Naive thymus-derived CD4-positive, alpha-beta T cell (primary cell): ENCODE data around the gene AKAP5. TPM values are rescaled to one million over a fixed set of nuclear protein-coding genes. Genes with fewer than 3 reads are reported as not detected.

Experiments used
- ATAC-seq: fragments of 150-1000 bp; cut with Tn5 transposase; 2 replicates; pipeline ENCODE4 v1.10.0; 2021; ENCODE audit warnings: mild to moderate bottlenecking, moderate library complexity
- CTCF ChIA-PET: fragments of 350-600 bp; sonication (Branson Sonifier 250); formaldehyde crosslinking; loops from one replicate; lab custom pipeline; 2021; ENCODE audit warnings: antibody characterized with exemption; lab: Charles Lee
- POLR2A ChIA-PET: fragments of 350-600 bp; sonication (Branson Sonifier 250); formaldehyde crosslinking; loops from one replicate; lab custom pipeline; 2021; ENCODE audit warnings: antibody characterized with exemption, inconsistent platforms; lab: Charles Lee
- DNase-seq, 9 donors: peaks; one replicate each; pipeline versions ENCODE4 v3.0.0 to v3.0.0-alpha.2; 2020 to 2022; ENCODE audit warnings: mixed read lengths in 1 of 9
- H3K27ac ChIP-seq: one replicate; pipeline ENCODE4 v1.7.0; 2013; ENCODE audit warnings: mild to moderate bottlenecking, low read depth, low read length, moderate library complexity
- H3K27me3 ChIP-seq, 2 donors: one replicate each; pipeline ENCODE4 v1.7.0; 2013; ENCODE audit warnings: low read length in 2 of 2, mild to moderate bottlenecking in 2 of 2, moderate library complexity in 2 of 2; ENCODE audit not compliant: control insufficient read depth in 2 of 2, insufficient read depth in 2 of 2
- H3K36me3 ChIP-seq, 3 experiments: 1 replicate in 2 of 3; 2 replicates in 1 of 3; pipeline ENCODE4 v1.7.0; 2013; ENCODE audit warnings: low read length in 3 of 3, mild to moderate bottlenecking in 3 of 3, moderate library complexity in 1 of 3; ENCODE audit not compliant: insufficient read depth in 3 of 3, control insufficient read depth in 2 of 3
- H3K4me1 ChIP-seq, 2 donors: one replicate each; pipeline ENCODE4 v1.7.0; 2013; ENCODE audit warnings: low read length in 2 of 2, mild to moderate bottlenecking in 2 of 2, moderate library complexity in 1 of 2; ENCODE audit not compliant: control insufficient read depth in 2 of 2, insufficient read depth in 2 of 2
- H3K4me3 ChIP-seq: 2 replicates; pipeline ENCODE4 v1.7.0; 2013; ENCODE audit warnings: mild to moderate bottlenecking, low read length
- H3K9me3 ChIP-seq, 3 experiments: 1 replicate in 2 of 3; 2 replicates in 1 of 3; pipeline ENCODE4 v1.7.0; 2013; ENCODE audit warnings: low read length in 3 of 3; ENCODE audit not compliant: control insufficient read depth in 2 of 3
- H3K27ac Mint-ChIP-seq, 9 donors: one replicate each; pipeline ENCODE4 v1.8.0; 2020 to 2022; ENCODE audit warnings: mixed read lengths in 9 of 9, mild to moderate bottlenecking in 8 of 9, moderate library complexity in 5 of 9, inconsistent platforms in 2 of 9
- H3K27me3 Mint-ChIP-seq, 5 donors: one replicate each; pipeline ENCODE4 v1.8.0; 2021 to 2022; ENCODE audit warnings: mixed read lengths in 5 of 5, mild to moderate bottlenecking in 1 of 5
- H3K36me3 Mint-ChIP-seq, 5 donors: one replicate each; pipeline ENCODE4 v1.8.0; 2020 to 2022; ENCODE audit warnings: mixed read lengths in 5 of 5, mild to moderate bottlenecking in 3 of 5, inconsistent platforms in 1 of 5
- H3K4me1 Mint-ChIP-seq, 7 donors: one replicate each; pipeline ENCODE4 v1.8.0; 2020 to 2022; ENCODE audit warnings: mixed read lengths in 7 of 7, mild to moderate bottlenecking in 3 of 7, inconsistent platforms in 1 of 7
- H3K4me3 Mint-ChIP-seq, 10 donors: one replicate each; pipeline ENCODE4 v1.8.0; 2020 to 2022; ENCODE audit warnings: mild to moderate bottlenecking in 10 of 10, mixed read lengths in 10 of 10, moderate library complexity in 6 of 10, inconsistent platforms in 2 of 10
- H3K9me3 Mint-ChIP-seq, 11 donors: one replicate each; pipeline ENCODE4 v1.8.0; 2020 to 2022; ENCODE audit warnings: mixed read lengths in 11 of 11, mild to moderate bottlenecking in 4 of 11, inconsistent platforms in 1 of 11, moderate library complexity in 1 of 11
- intact Hi-C, 2 donors: fragments of 100-400 bp; cut with micrococcal nuclease; formaldehyde crosslinking; loops; one replicate each; pipeline ENCODE4 v1.15.1; 2023
- polyA plus RNA-seq, 2 donors: library from polyadenylated mRNA; unstranded; fragments of 300-500 nt; fragmentation: Illumina TruSeq; gene quantifications; one replicate each; pipeline ENCODE4 v1.2.3, GENCODE V29; 2021
- total RNA-seq, 6 experiments: library from RNA in 5 of 6; stranded (reverse) in 5 of 6; gene quantifications; 1 replicate in 5 of 6; 2 replicates in 1 of 6; pipeline ENCODE4 v1.2.3 and lab custom pipeline; 2021 to 2026

The AKAP5 gene
- total and polyA plus RNA-seq, 7 experiments from 2014 or later, result 0.03 to 1.7 (median 0.12) TPM; not detected in 1

DNA sequence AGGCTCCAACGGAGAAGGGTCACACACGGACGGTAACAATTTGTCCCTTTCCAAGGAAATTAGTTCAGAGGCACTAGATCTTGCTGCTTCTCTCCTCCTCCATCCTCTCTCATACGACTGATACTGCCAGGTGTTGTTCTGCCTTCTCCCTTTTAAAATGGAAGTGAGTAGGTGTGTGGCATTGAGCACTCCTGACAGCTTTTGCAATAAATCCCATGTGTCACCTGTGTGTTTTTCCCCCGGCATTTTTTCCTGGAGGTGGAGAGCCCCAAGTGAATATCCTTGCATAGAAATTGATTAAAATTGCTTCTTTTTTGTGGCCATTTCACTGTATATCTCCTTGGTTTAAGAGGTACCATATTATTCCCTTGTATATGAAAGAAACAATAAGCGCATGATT lies 26.2 kb upstream of the AKAP5 start:
- Mint-ChIP-seq H3K36me3 (peaks cover 14 to 62% (median 29%) of the 10 kb centered on the region in 5 donors), H3K4me1 (peaks cover 0 to 19% (median 4%) of the 10 kb centered on the region in 7 donors), H3K27me3 (no peaks in the 10 kb centered on the region), H3K27ac (peak overlapping the region in 3 of 9 donors; percentile 8 to 72 (median 62)), H3K4me3 (no peak overlapping the region), H3K9me3 (no peaks in the 10 kb centered on the region)
- no peak overlapping the region for H3K4me3 ChIP-seq
- H3K36me3 ChIP-seq, result peaks cover 0 to 41% (median 0%) of the 10 kb centered on the region in 3 experiments
- H3K9me3 ChIP-seq, result no peaks in the 10 kb centered on the region
- intact Hi-C loops, result no loop called here
- ChIA-PET CTCF (interaction anchor here (1.7 kb wide), 1 partner anchor 9 kb away, joined by 6 read pairs; no protein-coding TSS in a partner anchor), POLR2A (interaction anchor here (0.6 kb wide), 1 partner anchor 13 kb away, joined by 4 read pairs; no protein-coding TSS in a partner anchor)
- no peak for ATAC-seq
- DNase-seq, result no peak
- no peaks in the 10 kb centered on the region for H3K4me1 ChIP-seq
- H3K27ac ChIP-seq, result no peak overlapping the region
- no peaks in the 10 kb centered on the region for H3K27me3 ChIP-seq

GRCh38 chr14:64440494-64440893 lies 24.8 kb upstream of the AKAP5 start:
- Histone ChIP-seq H3K9me3 (no peaks in the 10 kb centered on the region), H3K4me1 (peaks cover 0 to 13% of the 10 kb centered on the region in 2 donors), H3K27me3 (no peaks in the 10 kb centered on the region), H3K36me3 (peaks cover 0 to 38% (median 0%) of the 10 kb centered on the region in 3 experiments), H3K4me3 (no peak overlapping the region), H3K27ac (no peak overlapping the region)
- Mint-ChIP-seq H3K4me1 (peaks cover 10 to 33% (median 18%) of the 10 kb centered on the region in 7 donors), H3K27ac (no peak overlapping the region), H3K9me3 (no peaks in the 10 kb centered on the region), H3K4me3 (no peak overlapping the region), H3K36me3 (peaks cover 14 to 55% (median 30%) of the 10 kb centered on the region in 5 donors), H3K27me3 (no peaks in the 10 kb centered on the region)
- ChIA-PET POLR2A (interaction anchor here (1.0 kb wide), 1 partner anchor 53 kb away, joined by 3 read pairs; no protein-coding TSS in a partner anchor), CTCF (interaction anchor here (0.6 kb wide), 1 partner anchor 16 kb away, joined by 6 read pairs; no protein-coding TSS in a partner anchor)
- DNase-seq (no peak), ATAC-seq (no peak)
- intact Hi-C loops, result no loop called here

DNA sequence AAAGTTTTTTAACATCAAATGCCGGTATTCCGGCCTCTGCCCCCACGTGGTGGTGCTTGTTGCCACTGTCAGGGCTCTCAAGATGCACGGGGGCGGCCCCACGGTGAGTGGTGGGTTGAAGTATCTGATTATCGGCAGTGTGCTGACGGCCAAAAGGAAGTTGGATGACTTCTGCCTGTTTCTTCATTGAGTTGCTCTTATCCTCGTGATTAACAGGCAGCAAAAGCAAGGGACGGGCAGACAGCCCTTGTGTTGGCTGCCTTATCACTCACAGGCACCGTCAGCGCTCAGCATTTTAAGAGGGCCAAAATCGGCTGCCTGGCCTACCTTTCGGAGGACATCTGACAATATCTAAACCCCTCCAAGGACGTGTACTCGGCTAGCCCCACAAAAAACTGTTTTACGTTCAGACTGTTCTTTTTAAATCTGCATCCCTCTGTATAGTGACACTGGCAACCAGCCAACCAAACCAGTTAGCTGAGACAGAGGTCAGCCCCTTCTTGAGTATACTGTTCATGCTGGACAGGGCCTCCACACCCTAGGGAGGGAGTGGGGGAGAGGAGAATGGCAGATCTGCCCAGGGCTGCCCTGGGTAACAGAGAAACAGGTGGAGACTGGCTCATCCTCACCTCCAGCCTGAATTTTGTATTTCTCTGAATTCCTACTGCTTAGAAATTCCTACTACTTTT lies 22.9 kb upstream of the AKAP5 start:
- H3K27ac Mint-ChIP-seq, result no peak overlapping the region
- Histone ChIP-seq H3K27ac (no peak overlapping the region), H3K4me1 (peaks cover 0 to 16% of the 10 kb centered on the region in 2 donors), H3K27me3 (no peaks in the 10 kb centered on the region), H3K9me3 (no peaks in the 10 kb centered on the region), H3K36me3 (peaks cover 0 to 31% (median 0%) of the 10 kb centered on the region in 3 experiments), H3K4me3 (no peak overlapping the region)
- H3K4me1 Mint-ChIP-seq, result peaks cover 14 to 36% (median 20%) of the 10 kb centered on the region in 7 donors
- H3K36me3 Mint-ChIP-seq, result peaks cover 14 to 47% (median 29%) of the 10 kb centered on the region in 5 donors
- CTCF ChIA-PET, result no interaction called here
- intact Hi-C loops, result loop anchor here in 1 of 2 donors (2.0 kb wide), 1 partner anchor 22 kb away; the partner anchor contains the start of gene AKAP5
- POLR2A ChIA-PET, result no interaction called here
- ATAC-seq (no peak), DNase-seq (no peak)
- no peaks in the 10 kb centered on the region for H3K27me3 Mint-ChIP-seq
- no peak overlapping the region for H3K4me3 Mint-ChIP-seq
- no peaks in the 10 kb centered on the region for H3K9me3 Mint-ChIP-seq

GRCh38 chr14:64444140-64444539 lies 21.2 kb upstream of the AKAP5 start:
- H3K36me3 ChIP-seq, result peaks cover 0 to 38% (median 0%) of the 10 kb centered on the region in 3 experiments
- Mint-ChIP-seq H3K27me3 (no peaks in the 10 kb centered on the region), H3K36me3 (peaks cover 9 to 46% (median 24%) of the 10 kb centered on the region in 5 donors), H3K9me3 (no peaks in the 10 kb centered on the region), H3K4me3 (no peak overlapping the region), H3K4me1 (peaks cover 14 to 32% (median 16%) of the 10 kb centered on the region in 7 donors), H3K27ac (peak overlapping the region in 6 of 9 donors; percentile 33 to 88 (median 58))
- no peak for ATAC-seq
- POLR2A ChIA-PET, result interaction anchor here (0.7 kb wide), 1 partner anchor 105 kb away, joined by 4 read pairs; the partner anchor contains the start of gene PPP1R36
- no peak for DNase-seq
- H3K4me3 ChIP-seq, result no peak overlapping the region
- H3K27ac ChIP-seq, result no peak overlapping the region
- peaks cover 0 to 16% of the 10 kb centered on the region in 2 donors for H3K4me1 ChIP-seq
- no peaks in the 10 kb centered on the region for H3K27me3 ChIP-seq
- CTCF ChIA-PET, result interaction anchor here (0.6 to 1.0 kb wide), 2 partner anchors 14 to 73 kb away, joined by 3 read pairs; no protein-coding TSS in a partner anchor
- intact Hi-C loops, result no loop called here
- no peaks in the 10 kb centered on the region for H3K9me3 ChIP-seq

- peak; percentile 86 for ATAC-seq
- peak overlapping the region in 1 of 10 donors; percentile 71 for H3K4me3 Mint-ChIP-seq
- H3K4me3 ChIP-seq, result no peak overlapping the region
- H3K27me3 Mint-ChIP-seq, result no peaks in the 10 kb centered on the region
- no peaks in the 10 kb centered on the region for H3K9me3 Mint-ChIP-seq
- ChIA-PET CTCF (interaction anchor here (1.0 kb wide), 1 partner anchor 71 kb away, joined by 3 read pairs; no protein-coding TSS in a partner anchor), POLR2A (interaction anchor here (0.7 to 0.9 kb wide), 2 partner anchors 10 to 104 kb away, joined by 3 to 4 read pairs; partner anchors contain the start of gene PPP1R36)
- H3K36me3 Mint-ChIP-seq, result peaks cover 8 to 44% (median 22%) of the 10 kb centered on the region in 5 donors
- peaks cover 0 to 46% (median 0%) of the 10 kb centered on the region in 3 experiments for H3K36me3 ChIP-seq
- H3K9me3 ChIP-seq, result no peaks in the 10 kb centered on the region
- H3K4me1 ChIP-seq, result peaks cover 0 to 16% of the 10 kb centered on the region in 2 donors
- DNase-seq, result peak in 1 of 9 donors; percentile 45
- intact Hi-C loops, result loop anchor here in 1 of 2 donors (5.0 kb wide), 1 partner anchor 57 kb away; the partner anchor contains the start of genes ZBTB1 and ZBTB25
- H3K27me3 ChIP-seq, result no peaks in the 10 kb centered on the region
- H3K27ac ChIP-seq, result no peak overlapping the region
- H3K27ac Mint-ChIP-seq, result peak overlapping the region in 8 of 9 donors; percentile 32 to 88 (median 64)
- H3K4me1 Mint-ChIP-seq, result peaks cover 12 to 35% (median 16%) of the 10 kb centered on the region in 7 donors
These were observed 20.1 kb upstream of the AKAP5 start for GRCh38 chr14:64444984-64445845.
